ENCODE data around the gene GAS2L2. TPM values are rescaled to one million over a fixed set of nuclear protein-coding genes. Genes with fewer than 3 reads are reported as not detected.
"Not testable (repeated sequence)": the region's sequence is repeated elsewhere in the genome, so short reads cannot be mapped to it uniquely, and the experiment has no call there.

The GAS2L2 gene
- total RNA-seq, 2 donors from 2014 or later: 0.09 TPM; not detected in 1

DNA sequence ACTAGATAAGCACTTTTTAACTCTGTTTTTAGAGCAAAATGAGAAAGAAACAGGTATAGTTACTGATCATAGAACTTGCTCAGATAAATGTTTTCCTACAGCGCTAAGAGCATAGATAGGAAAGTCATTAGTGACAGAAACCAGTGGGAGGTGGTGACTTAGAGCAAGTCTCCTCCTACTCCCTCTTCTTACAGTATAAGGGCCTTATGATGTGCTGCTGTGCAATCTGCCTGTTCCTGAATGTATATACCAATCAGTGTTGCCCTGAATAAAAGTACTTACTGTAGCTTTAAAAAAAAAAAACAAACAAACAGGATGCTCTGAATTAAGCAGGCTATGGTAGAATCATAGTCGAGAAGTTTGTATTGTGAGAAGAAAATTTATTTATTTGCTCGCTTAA is 44.9 kb downstream of the GAS2L2 start:
- 85% methylated on average over 3 of the region's 3 CpGs; no CpG with 5 or more reads in 1 of the 2 experiments for WGBS, 2 experiments (ENCODE audit: insufficient coverage in 1 of 2, insufficient read length in 1 of 2)
- no peak overlapping the region for H3K4me3 ChIP-seq (ENCODE audit: low read length)
- Mint-ChIP-seq H3K27me3 (ENCODE audit: insufficient read depth) (no peaks in the 10 kb centered on the region), H3K4me1 (peaks cover 18% of the 10 kb centered on the region), H3K9me3 (no peaks in the 10 kb centered on the region), H3K36me3 (ENCODE audit: low read depth) (peaks cover 37% of the 10 kb centered on the region), H3K4me3 (no peak overlapping the region), H3K27ac (no peak overlapping the region)
- H3K9ac ChIP-seq (ENCODE audit: extremely low read depth, low read length, poor library complexity, severe bottlenecking): no peak overlapping the region
- H3K9me3 ChIP-seq (ENCODE audit: control insufficient read depth, low read length): no peaks in the 10 kb centered on the region
- DNase-seq: no peak
- peaks cover 4% of the 10 kb centered on the region for H3K4me1 ChIP-seq (ENCODE audit: control insufficient read depth, insufficient read depth, low read length)
- H3K27me3 ChIP-seq (ENCODE audit: control insufficient read depth, insufficient read depth, low read length, poor library complexity, severe bottlenecking): no peaks in the 10 kb centered on the region
- no peak overlapping the region for H3K27ac ChIP-seq (ENCODE audit: low read depth, low read length)
- peaks cover 44% of the 10 kb centered on the region for H3K36me3 ChIP-seq (ENCODE audit: control insufficient read depth, insufficient read depth, low read length)
- TF ChIP-seq, protein P1, sequence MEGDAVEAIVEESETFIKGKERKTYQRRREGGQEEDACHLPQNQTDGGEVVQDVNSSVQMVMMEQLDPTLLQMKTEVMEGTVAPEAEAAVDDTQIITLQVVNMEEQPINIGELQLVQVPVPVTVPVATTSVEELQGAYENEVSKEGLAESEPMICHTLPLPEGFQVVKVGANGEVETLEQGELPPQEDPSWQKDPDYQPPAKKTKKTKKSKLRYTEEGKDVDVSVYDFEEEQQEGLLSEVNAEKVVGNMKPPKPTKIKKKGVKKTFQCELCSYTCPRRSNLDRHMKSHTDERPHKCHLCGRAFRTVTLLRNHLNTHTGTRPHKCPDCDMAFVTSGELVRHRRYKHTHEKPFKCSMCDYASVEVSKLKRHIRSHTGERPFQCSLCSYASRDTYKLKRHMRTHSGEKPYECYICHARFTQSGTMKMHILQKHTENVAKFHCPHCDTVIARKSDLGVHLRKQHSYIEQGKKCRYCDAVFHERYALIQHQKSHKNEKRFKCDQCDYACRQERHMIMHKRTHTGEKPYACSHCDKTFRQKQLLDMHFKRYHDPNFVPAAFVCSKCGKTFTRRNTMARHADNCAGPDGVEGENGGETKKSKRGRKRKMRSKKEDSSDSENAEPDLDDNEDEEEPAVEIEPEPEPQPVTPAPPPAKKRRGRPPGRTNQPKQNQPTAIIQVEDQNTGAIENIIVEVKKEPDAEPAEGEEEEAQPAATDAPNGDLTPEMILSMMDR (conservative IDR thresholded peaks at IDR 0.05): no peak

DNA sequence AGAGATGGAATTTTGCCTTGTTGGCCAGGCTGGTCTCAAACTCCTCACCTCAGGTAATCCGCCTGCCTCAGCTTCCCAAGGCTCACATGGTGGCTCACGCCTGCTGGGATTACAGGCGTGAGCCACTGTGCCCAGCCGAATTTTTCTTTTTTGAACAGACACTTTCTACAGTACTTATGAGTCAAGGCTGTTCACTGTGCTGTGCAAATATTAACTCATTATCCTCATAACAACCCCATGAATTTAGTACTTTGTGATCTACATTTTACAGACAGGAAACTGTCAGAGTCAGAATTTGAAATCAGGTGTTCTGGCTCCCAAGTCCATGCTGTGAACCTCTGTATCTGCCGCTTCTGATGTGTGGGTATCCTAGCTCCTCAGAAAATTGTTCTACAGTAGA is 47.3 kb downstream of the GAS2L2 start:
- Mint-ChIP-seq H3K27me3 (ENCODE audit: insufficient read depth) (no peaks in the 10 kb centered on the region), H3K36me3 (ENCODE audit: low read depth) (peaks cover 34% of the 10 kb centered on the region), H3K4me3 (no peak overlapping the region), H3K9me3 (no peaks in the 10 kb centered on the region), H3K27ac (no peak overlapping the region), H3K4me1 (peaks cover 22% of the 10 kb centered on the region)
- H3K27ac ChIP-seq (ENCODE audit: low read depth, low read length): no peak overlapping the region
- H3K9me3 ChIP-seq (ENCODE audit: control insufficient read depth, low read length): no peaks in the 10 kb centered on the region
- WGBS, 2 experiments (ENCODE audit: insufficient coverage in 1 of 2, insufficient read length in 1 of 2): 75 to 76% methylated on average over 5 of the region's 5 CpGs
- no peak overlapping the region for H3K9ac ChIP-seq (ENCODE audit: extremely low read depth, low read length, poor library complexity, severe bottlenecking)
- H3K4me1 ChIP-seq (ENCODE audit: control insufficient read depth, insufficient read depth, low read length): peaks cover 4% of the 10 kb centered on the region
- H3K4me3 ChIP-seq (ENCODE audit: low read length): no peak overlapping the region
- TF ChIP-seq, protein P1 (conservative IDR thresholded peaks at IDR 0.05): no peak
- DNase-seq: no peak
- peaks cover 39% of the 10 kb centered on the region for H3K36me3 ChIP-seq (ENCODE audit: control insufficient read depth, insufficient read depth, low read length)
- no peaks in the 10 kb centered on the region for H3K27me3 ChIP-seq (ENCODE audit: control insufficient read depth, insufficient read depth, low read length, poor library complexity, severe bottlenecking)

- Mint-ChIP-seq H3K4me1 (peaks cover 22% of the 10 kb centered on the region), H3K27ac (no peak overlapping the region), H3K4me3 (no peak overlapping the region), H3K27me3 (ENCODE audit: insufficient read depth) (no peaks in the 10 kb centered on the region), H3K36me3 (ENCODE audit: low read depth) (peaks cover 29% of the 10 kb centered on the region), H3K9me3 (no peaks in the 10 kb centered on the region)
- DNase-seq: no peak
- TF ChIP-seq, protein P1 (conservative IDR thresholded peaks at IDR 0.05): no peak
- H3K36me3 ChIP-seq (ENCODE audit: control insufficient read depth, insufficient read depth, low read length): peaks cover 37% of the 10 kb centered on the region
- 80% methylated on average over 1 of the region's 1 CpG; no CpG with 5 or more reads in 1 of the 2 experiments for WGBS, 2 experiments (ENCODE audit: insufficient coverage in 1 of 2, insufficient read length in 1 of 2)
- H3K9ac ChIP-seq (ENCODE audit: extremely low read depth, low read length, poor library complexity, severe bottlenecking): no peak overlapping the region
- peaks cover 4% of the 10 kb centered on the region for H3K4me1 ChIP-seq (ENCODE audit: control insufficient read depth, insufficient read depth, low read length)
- no peak overlapping the region for H3K4me3 ChIP-seq (ENCODE audit: low read length)
- H3K27me3 ChIP-seq (ENCODE audit: control insufficient read depth, insufficient read depth, low read length, poor library complexity, severe bottlenecking): no peaks in the 10 kb centered on the region
- no peaks in the 10 kb centered on the region for H3K9me3 ChIP-seq (ENCODE audit: control insufficient read depth, low read length)
- no peak overlapping the region for H3K27ac ChIP-seq (ENCODE audit: low read depth, low read length)
Measured at GRCh38 chr17:35705230-35705629, 47.8 kb downstream of the GAS2L2 start.

GRCh38 chr17:35703308-35703707 is 49.7 kb downstream of the GAS2L2 start:
- DNase-seq; H3K27ac Mint-ChIP-seq; H3K4me1 ChIP-seq (ENCODE audit: control insufficient read depth, insufficient read depth, low read length); H3K27ac ChIP-seq (ENCODE audit: low read depth, low read length); H3K9me3 Mint-ChIP-seq; H3K27me3 Mint-ChIP-seq (ENCODE audit: insufficient read depth); H3K9ac ChIP-seq (ENCODE audit: extremely low read depth, low read length, poor library complexity, severe bottlenecking); H3K4me3 ChIP-seq (ENCODE audit: low read length); H3K27me3 ChIP-seq (ENCODE audit: control insufficient read depth, insufficient read depth, low read length, poor library complexity, severe bottlenecking); H3K9me3 ChIP-seq (ENCODE audit: control insufficient read depth, low read length); H3K4me3 Mint-ChIP-seq: not testable (repeated sequence)
- Mint-ChIP-seq H3K4me1 (peaks cover 22% of the 10 kb centered on the region), H3K36me3 (ENCODE audit: low read depth) (peaks cover 17% of the 10 kb centered on the region)
- 93 to 100% methylated on average over 1 to 2 of the region's 2 CpGs for WGBS, 2 experiments (ENCODE audit: insufficient coverage in 1 of 2, insufficient read length in 1 of 2)
- H3K36me3 ChIP-seq (ENCODE audit: control insufficient read depth, insufficient read depth, low read length): peaks cover 29% of the 10 kb centered on the region
